ENCODE data around the gene SF3B4.
"Not testable (repeated sequence)": the region's sequence is repeated elsewhere in the genome, so short reads cannot be mapped to it uniquely, and the experiment has no call there.

SF3B4 gene

GRCh38 chr1:149942885-149943284 is 15.3 kb upstream of the SF3B4 start:
- Histone ChIP-seq H3K4me1 (ENCODE audit: low read depth, poor library complexity, severe bottlenecking) (peaks cover 40% of the 10 kb centered on the region), H3K36me3 (ENCODE audit: insufficient read depth) (no peaks in the 10 kb centered on the region; the same call in 1 of the 2 replicates), H3K4me3 (IDR thresholded peaks at IDR 0.05; ENCODE audit: insufficient read depth, low read depth, low read length) (no peak overlapping the region), H4K20me1 (ENCODE audit: insufficient read depth) (no peaks in the 10 kb centered on the region), H2AFZ (ENCODE audit: low read depth) (no peak overlapping the region), H3K4me2 (no peak overlapping the region; the same call in 1 of the 2 replicates), H3K9ac (no peak overlapping the region), H3K27ac (no peak overlapping the region), H3K79me2 (ENCODE audit: insufficient read depth, low read depth) (no peaks in the 10 kb centered on the region), H3K27me3 (ENCODE audit: insufficient read depth, low read depth) (no peaks in the 10 kb centered on the region)
- TF ChIP-seq CTCF (conservative IDR thresholded peaks at IDR 0.05; ENCODE audit: low read depth, low read length) = no peak

GRCh38 chr1:149942207-149942606 is 14.6 kb upstream of the SF3B4 start:
- no peak overlapping the region for H3K27ac ChIP-seq

GRCh38 chr1:149940427-149940826 is 12.8 kb upstream of the SF3B4 start:
- no peak overlapping the region for H3K4me3 ChIP-seq (IDR thresholded peaks at IDR 0.05; ENCODE audit: insufficient read depth, low read depth, low read length)
- H3K4me2 ChIP-seq = peak overlapping the region; percentile 74; the same call in 1 of the 2 replicates
- no peak overlapping the region for H3K9ac ChIP-seq
- no peak overlapping the region for H3K27ac ChIP-seq
- H4K20me1 ChIP-seq (ENCODE audit: insufficient read depth) = no peaks in the 10 kb centered on the region
- no peaks in the 10 kb centered on the region for H3K79me2 ChIP-seq (ENCODE audit: insufficient read depth, low read depth)
- H2AFZ ChIP-seq (ENCODE audit: low read depth) = no peak overlapping the region
- no peaks in the 10 kb centered on the region for H3K27me3 ChIP-seq (ENCODE audit: insufficient read depth, low read depth)
- H3K36me3 ChIP-seq (ENCODE audit: insufficient read depth) = no peaks in the 10 kb centered on the region
- TF ChIP-seq CTCF (conservative IDR thresholded peaks at IDR 0.05; ENCODE audit: low read depth, low read length) = no peak
- peaks cover 55% of the 10 kb centered on the region for H3K4me1 ChIP-seq (ENCODE audit: low read depth, poor library complexity, severe bottlenecking)

More at GRCh38 chr1:149942207-149942606, 14.6 kb upstream of the SF3B4 start:
- no peak overlapping the region for H3K9ac ChIP-seq
- H3K36me3 ChIP-seq (ENCODE audit: insufficient read depth) = no peaks in the 10 kb centered on the region; the same call in 1 of the 2 replicates
- H3K27me3 ChIP-seq (ENCODE audit: insufficient read depth, low read depth) = no peaks in the 10 kb centered on the region
- no peak overlapping the region for H2AFZ ChIP-seq (ENCODE audit: low read depth)
- H3K4me1 ChIP-seq (ENCODE audit: low read depth, poor library complexity, severe bottlenecking) = peaks cover 47% of the 10 kb centered on the region
- H3K4me3 ChIP-seq (IDR thresholded peaks at IDR 0.05; ENCODE audit: insufficient read depth, low read depth, low read length) = no peak overlapping the region
- H3K4me2 ChIP-seq = no peak overlapping the region
- no peaks in the 10 kb centered on the region for H3K79me2 ChIP-seq (ENCODE audit: insufficient read depth, low read depth)
- 0 out of 2 replicates have a peak, but pooled peaks have one; percentile 21 for TF ChIP-seq CTCF (conservative IDR thresholded peaks at IDR 0.05; ENCODE audit: low read depth, low read length)
- H4K20me1 ChIP-seq (ENCODE audit: insufficient read depth) = no peaks in the 10 kb centered on the region

GRCh38 chr1:149938668-149939003 is 11.0 kb upstream of the SF3B4 start:
- not testable (repeated sequence) for H3K36me3 ChIP-seq (ENCODE audit: insufficient read depth); H2AFZ ChIP-seq (ENCODE audit: low read depth); H3K9ac ChIP-seq; H3K4me3 ChIP-seq (IDR thresholded peaks at IDR 0.05; ENCODE audit: insufficient read depth, low read depth, low read length); H3K27me3 ChIP-seq (ENCODE audit: insufficient read depth, low read depth); H3K79me2 ChIP-seq (ENCODE audit: insufficient read depth, low read depth); H4K20me1 ChIP-seq (ENCODE audit: insufficient read depth)
- H3K27ac ChIP-seq = peak overlapping the region; percentile 42; the same call in 1 of the 2 replicates
- H3K4me1 ChIP-seq (ENCODE audit: low read depth, poor library complexity, severe bottlenecking) = peaks cover 55% of the 10 kb centered on the region
- peak overlapping the region; percentile 74; the same call in 1 of the 2 replicates for H3K4me2 ChIP-seq

GRCh38 chr1:149937759-149938158 is 10.2 kb upstream of the SF3B4 start:
- Histone ChIP-seq H3K4me2 (peak overlapping the region; percentile 74), H3K4me3 (IDR thresholded peaks at IDR 0.05; ENCODE audit: insufficient read depth, low read depth, low read length) (no peak overlapping the region), H3K27ac (peak overlapping the region; percentile 32)

More at GRCh38 chr1:149937759-149938158, 10.2 kb upstream of the SF3B4 start:
- Histone ChIP-seq H3K27me3 (ENCODE audit: insufficient read depth, low read depth) (no peaks in the 10 kb centered on the region), H2AFZ (ENCODE audit: low read depth) (no peak overlapping the region), H3K9ac (peak overlapping the region; percentile 8; the same call in 1 of the 2 replicates), H3K36me3 (ENCODE audit: insufficient read depth) (no peaks in the 10 kb centered on the region), H4K20me1 (ENCODE audit: insufficient read depth) (no peaks in the 10 kb centered on the region), H3K4me1 (ENCODE audit: low read depth, poor library complexity, severe bottlenecking) (peaks cover 48% of the 10 kb centered on the region), H3K79me2 (ENCODE audit: insufficient read depth, low read depth) (no peaks in the 10 kb centered on the region)
- TF ChIP-seq CTCF (conservative IDR thresholded peaks at IDR 0.05; ENCODE audit: low read depth, low read length) = no peak

Measured in KMS-11 (cell line).